ENCODE results near the gene POU2F3.
A peak's percentile ranks its signal among the peaks of the same experiment; 100 is the strongest.

POU2F3 gene

GRCh38 chr11:120342226-120342625 is 102.3 kb downstream of the POU2F3 start:
- DNase-seq (ENCODE audit: low read depth in 2 of 2) = no peak
- TF ChIP-seq CTCF (IDR thresholded peaks at IDR 0.05; ENCODE audit: low read depth, low read length) = no peak
- no peak overlapping the region for H3K4me3 ChIP-seq (replicated peaks in 1 of 2; ENCODE audit: low read depth in 2 of 2, low read length in 2 of 2)

GRCh38 chr11:120342678-120343077 is 102.7 kb downstream of the POU2F3 start:
- no peak for DNase-seq (ENCODE audit: low read depth in 2 of 2)
- H3K4me3 ChIP-seq (replicated peaks in 1 of 2; ENCODE audit: low read depth in 2 of 2, low read length in 2 of 2) = no peak overlapping the region
- TF ChIP-seq CTCF (IDR thresholded peaks at IDR 0.05; ENCODE audit: low read depth, low read length) = no peak

GRCh38 chr11:120343429-120343828 is 103.5 kb downstream of the POU2F3 start:
- TF ChIP-seq CTCF (IDR thresholded peaks at IDR 0.05; ENCODE audit: low read depth, low read length) = no peak
- DNase-seq (ENCODE audit: low read depth in 2 of 2) = no peak
- H3K4me3 ChIP-seq (replicated peaks in 1 of 2; ENCODE audit: low read depth in 2 of 2, low read length in 2 of 2) = no peak overlapping the region

- peak in 1 of 2 donors; percentile 43 for DNase-seq (ENCODE audit: low read depth in 2 of 2)
- H3K4me3 ChIP-seq (replicated peaks in 1 of 2; ENCODE audit: low read depth in 2 of 2, low read length in 2 of 2) = no peak overlapping the region
- no peak for TF ChIP-seq CTCF (IDR thresholded peaks at IDR 0.05; ENCODE audit: low read depth, low read length)
These were observed 104.5 kb downstream of the POU2F3 start for GRCh38 chr11:120344302-120345004.

- DNase-seq (ENCODE audit: low read depth in 2 of 2) = no peak
- H3K4me3 ChIP-seq (replicated peaks in 1 of 2; ENCODE audit: low read depth in 2 of 2, low read length in 2 of 2) = no peak overlapping the region
- TF ChIP-seq CTCF (IDR thresholded peaks at IDR 0.05; ENCODE audit: low read depth, low read length) = no peak
These were observed 106.3 kb downstream of the POU2F3 start for GRCh38 chr11:120346233-120346632.

GRCh38 chr11:120350637-120351036 is 110.7 kb downstream of the POU2F3 start:
- TF ChIP-seq CTCF (IDR thresholded peaks at IDR 0.05; ENCODE audit: low read depth, low read length) = no peak
- DNase-seq (ENCODE audit: low read depth in 2 of 2) = no peak
- no peak overlapping the region for H3K4me3 ChIP-seq (replicated peaks in 1 of 2; ENCODE audit: low read depth in 2 of 2, low read length in 2 of 2)

GRCh38 chr11:120352405-120352804 is 112.5 kb downstream of the POU2F3 start:
- no peak for DNase-seq (ENCODE audit: low read depth in 2 of 2)
- no peak overlapping the region for H3K4me3 ChIP-seq (replicated peaks in 1 of 2; ENCODE audit: low read depth in 2 of 2, low read length in 2 of 2)
- TF ChIP-seq CTCF (IDR thresholded peaks at IDR 0.05; ENCODE audit: low read depth, low read length) = no peak

Data from cardiac fibroblast (primary cell).